ENCODE results near the gene PTDSS2. TPM values are rescaled to one million over a fixed set of nuclear protein-coding genes. Genes with fewer than 3 reads are reported as not detected.

The PTDSS2 gene
- total and polyA plus RNA-seq, 2 of the 4 experiments (the other 2 are of a cell fraction), result 23.5 to 26.6 TPM

- Histone ChIP-seq H3K4me3 (ENCODE audit: insufficient read depth, low read depth, low read length) (peak overlapping the region; percentile 77), H2BK5ac (ENCODE audit: low read depth, low read length, poor library complexity, severe bottlenecking) (no peak overlapping the region), H3K9ac (ENCODE audit: low read depth, low read length) (peak overlapping the region; percentile 66), H3K4me2 (ENCODE audit: low read depth, low read length) (peak overlapping the region; percentile 86), H3K27ac (ENCODE audit: insufficient read depth, low read length) (peak overlapping the region; percentile 57; the same call in 1 of the 2 replicates), H3K27me3 (ENCODE audit: control insufficient read depth, insufficient read depth, low read length) (no peaks in the 10 kb centered on the region), H3K56ac (ENCODE audit: extremely low read depth, insufficient read depth, low read length) (no peak overlapping the region), H3K36me3 (ENCODE audit: control insufficient read depth, insufficient read depth, low read length) (peaks cover 18% of the 10 kb centered on the region), H2BK15ac (ENCODE audit: low read depth, low read length) (no peak overlapping the region), H2AFZ (replicated peaks; ENCODE audit: low read length, poor library complexity) (peak overlapping the region; percentile 86), H4K5ac (ENCODE audit: low read depth, low read length) (no peak overlapping the region), H3K23ac (ENCODE audit: low read depth, low read length) (0 out of 2 replicates have a peak overlapping the region, but pooled peaks have one; percentile 31), H4K91ac (ENCODE audit: insufficient read depth, low read depth, low read length) (no peak overlapping the region), H2BK20ac (ENCODE audit: low read depth, low read length) (no peak overlapping the region), H4K8ac (ENCODE audit: low read depth in 2 of 2, low read length in 2 of 2) (no peak overlapping the region), H3K18ac (ENCODE audit: low read depth, low read length) (no peak overlapping the region), H3K79me1 (ENCODE audit: low read depth in 1 of 2, low read length in 2 of 2) (peaks cover 7 to 57% of the 10 kb centered on the region in 2 experiments), H3K4ac (ENCODE audit: low read depth, low read length) (peak overlapping the region; percentile 45; the same call in 1 of the 2 replicates), H3K4me1 (ENCODE audit: control insufficient read depth, insufficient read depth, low read length) (peaks cover 6% of the 10 kb centered on the region), H4K20me1 (ENCODE audit: insufficient read depth, low read length) (peaks cover 22% of the 10 kb centered on the region), H3K14ac (replicated peaks; ENCODE audit: low read depth, low read length) (peak overlapping the region; percentile 30; the same call in 1 of the 2 replicates), H3K9me3 (ENCODE audit: control insufficient read depth, insufficient read depth, low read length) (no peaks in the 10 kb centered on the region), H2AK9ac (replicated peaks; ENCODE audit: low read depth, low read length, poor library complexity) (peak overlapping the region; percentile 92), H2BK120ac (ENCODE audit: low read depth, low read length) (no peak overlapping the region), H3K9me1 (ENCODE audit: insufficient read depth, low read length) (no peaks in the 10 kb centered on the region), H2AK5ac (ENCODE audit: low read depth, low read length) (peak overlapping the region; percentile 91)
- peak; percentile 23; the same call in 1 of the 2 replicates for TF ChIP-seq SMC3 (IDR thresholded peaks at IDR 0.05; ENCODE audit: low read depth, low read length)
- peak; percentile 97 for TF ChIP-seq MXI1 (IDR thresholded peaks at IDR 0.05; ENCODE audit: borderline replicate concordance, low read depth, low read length)
- TF ChIP-seq USF2 (IDR thresholded peaks at IDR 0.05; ENCODE audit: low read depth, low read length), result peak; percentile 72; the same call in 1 of the 2 replicates
- TF ChIP-seq FOS (IDR thresholded peaks at IDR 0.05; ENCODE audit: low read depth, low read length), result no peak
- no peak for TF ChIP-seq MAFK (IDR thresholded peaks at IDR 0.05; ENCODE audit: low read depth, low read length)
- TF ChIP-seq, protein P1, sequence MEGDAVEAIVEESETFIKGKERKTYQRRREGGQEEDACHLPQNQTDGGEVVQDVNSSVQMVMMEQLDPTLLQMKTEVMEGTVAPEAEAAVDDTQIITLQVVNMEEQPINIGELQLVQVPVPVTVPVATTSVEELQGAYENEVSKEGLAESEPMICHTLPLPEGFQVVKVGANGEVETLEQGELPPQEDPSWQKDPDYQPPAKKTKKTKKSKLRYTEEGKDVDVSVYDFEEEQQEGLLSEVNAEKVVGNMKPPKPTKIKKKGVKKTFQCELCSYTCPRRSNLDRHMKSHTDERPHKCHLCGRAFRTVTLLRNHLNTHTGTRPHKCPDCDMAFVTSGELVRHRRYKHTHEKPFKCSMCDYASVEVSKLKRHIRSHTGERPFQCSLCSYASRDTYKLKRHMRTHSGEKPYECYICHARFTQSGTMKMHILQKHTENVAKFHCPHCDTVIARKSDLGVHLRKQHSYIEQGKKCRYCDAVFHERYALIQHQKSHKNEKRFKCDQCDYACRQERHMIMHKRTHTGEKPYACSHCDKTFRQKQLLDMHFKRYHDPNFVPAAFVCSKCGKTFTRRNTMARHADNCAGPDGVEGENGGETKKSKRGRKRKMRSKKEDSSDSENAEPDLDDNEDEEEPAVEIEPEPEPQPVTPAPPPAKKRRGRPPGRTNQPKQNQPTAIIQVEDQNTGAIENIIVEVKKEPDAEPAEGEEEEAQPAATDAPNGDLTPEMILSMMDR (conservative IDR thresholded peaks at IDR 0.05; ENCODE audit: low read depth, low read length), result peak; percentile 35
- TF ChIP-seq RAD21 (IDR thresholded peaks at IDR 0.05; ENCODE audit: low read length), result peak; percentile 47
- peak; percentile 54 for TF ChIP-seq BHLHE40 (IDR thresholded peaks at IDR 0.05; ENCODE audit: low read depth, low read length)
- BruUV-seq (replicated peaks), result no TSS peak
- peak; percentile 10 for ATAC-seq (ENCODE audit: low read depth)
- 1% methylated on average over 17 of the region's 46 CpGs; no CpG with 5 or more reads in 1 of the 2 experiments for WGBS, 2 experiments (ENCODE audit: extremely low coverage in 2 of 2, insufficient read length in 1 of 2)
- in situ Hi-C loops (cut with MboI; ENCODE audit: low sequenced_read_pairs), result loop anchor here (10.0 kb wide), 1 partner anchor 146 kb away; the partner anchor contains the start of gene IFITM2
- dilution Hi-C loops (cut with HindIII; ENCODE audit: low sequenced_read_pairs, unreplicated experiment), result no loop called here
- intact Hi-C loops (cut with micrococcal nuclease), result loop anchor here (2.0 kb wide), 2 partner anchors 18 to 56 kb away; partner anchors contain the start of gene RNH1
- POLR2A ChIA-PET (ENCODE audit: unreplicated experiment), result no interaction called here
- CTCF ChIA-PET, result interaction anchor here (3.4 kb wide), 1 partner anchor 44 kb away, joined by 12 read pairs; no protein-coding TSS in a partner anchor
- peak; percentile 66 for DNase-seq
Measured at GRCh38 chr11:450809-451451, 851 bp downstream of the PTDSS2 start.
